A673 (cell line): ENCODE measurements around the gene CCDC85C. TPM values are rescaled to one million over a fixed set of nuclear protein-coding genes. Genes with fewer than 3 reads are reported as not detected.

Experiments used
- BruUV-seq: library from RNA; stranded (reverse); fragments of 400-500 nt; replicated peaks from 2 replicates; lab custom pipeline; 2021; lab: Mats Ljungman, UMichigan
- CTCF ChIA-PET: fragments of 300-600 bp; sonication (Branson Sonifier 250); formaldehyde crosslinking; loops from one replicate; lab custom pipeline; 2022; ENCODE audit warnings: antibody characterized with exemption; lab: Charles Lee
- POLR2A ChIA-PET: fragments of 300-600 bp; sonication (Branson Sonifier 250); formaldehyde crosslinking; loops from one replicate; lab custom pipeline; 2022; ENCODE audit warnings: antibody characterized with exemption; ENCODE audit not compliant: low non-redundant PET; lab: Charles Lee
- DNase-seq: peaks from one replicate; pipeline ENCODE4 v3.0.0-alpha.2; 2015; ENCODE audit warnings: low spot score
- H3K27ac ChIP-seq: fragments of 200-600 bp; sonication (generic); 2 replicates; pipeline ENCODE4 v1.5.1; 2016; ENCODE audit warnings: mixed run types, low read depth, mild to moderate bottlenecking, mixed read lengths, antibody characterized with exemption, low read length; ENCODE audit not compliant: poor library complexity, severe bottlenecking
- H3K27me3 ChIP-seq: fragments of 200-600 bp; sonication (generic); replicated peaks from 2 replicates; pipeline ENCODE4 v1.6.1; 2017; ENCODE audit warnings: mixed run types, low read depth, mild to moderate bottlenecking, mixed read lengths, antibody characterized with exemption, low read length; ENCODE audit not compliant: insufficient read depth, poor library complexity
- H3K36me3 ChIP-seq: fragments of 200-600 bp; sonication (generic); 2 replicates; pipeline ENCODE4 v1.6.1; 2016; ENCODE audit warnings: mixed run types, mild to moderate bottlenecking, mixed read lengths, antibody characterized with exemption, low read length; ENCODE audit not compliant: insufficient read depth, poor library complexity, severe bottlenecking
- H3K4me1 ChIP-seq: fragments of 200-600 bp; sonication (generic); 2 replicates; pipeline ENCODE4 v1.6.1; 2017; ENCODE audit warnings: mixed run types, mild to moderate bottlenecking, mixed read lengths, antibody characterized with exemption, low read length; ENCODE audit not compliant: insufficient read depth, poor library complexity, severe bottlenecking
- H3K4me3 ChIP-seq: fragments of 200-600 bp; sonication (generic); 2 replicates; pipeline ENCODE4 v1.5.1; 2016; ENCODE audit warnings: low read depth, mixed run types, mild to moderate bottlenecking, mixed read lengths, low read length; ENCODE audit not compliant: poor library complexity, severe bottlenecking
- H3K9me3 ChIP-seq: fragments of 200-600 bp; sonication (generic); 2 replicates; pipeline ENCODE4 v1.6.1; 2016; ENCODE audit warnings: mixed run types, low read depth, mild to moderate bottlenecking, mixed read lengths, antibody characterized with exemption, low read length; ENCODE audit not compliant: poor library complexity, severe bottlenecking
- EZH2 ChIP-seq: fragments of 200-600 bp; sonication (generic); IDR thresholded peaks from 2 replicates; pipeline ENCODE4 v1.6.1; 2017; ENCODE audit warnings: borderline replicate concordance, low read depth, mild to moderate bottlenecking, mixed read lengths, antibody characterized with exemption, low read length; ENCODE audit not compliant: poor library complexity, severe bottlenecking
- intact Hi-C: fragments of 100-400 bp; cut with micrococcal nuclease; formaldehyde crosslinking; loops from one replicate; pipeline ENCODE4 v1.10.0; 2022; ENCODE audit not compliant: unreplicated experiment
- total RNA-seq: library from RNA; stranded (reverse); gene quantifications from 2 replicates; pipeline ENCODE4 v1.2.3, GENCODE V29; 2021
- TF ChIP-seq, protein P1 (sequence below): fragments of 300-800, 200-600 bp; sonication (generic); conservative IDR thresholded peaks from 2 replicates; pipeline ENCODE4 v1.5.1; 2017; ENCODE audit warnings: low read depth, mild to moderate bottlenecking, antibody characterized with exemption, low read length, moderate library complexity, mixed read lengths

CCDC85C gene
- total RNA-seq, 1 experiment from 2014 or later = 24.6 TPM

- POLR2A ChIA-PET = no interaction called here
- CTCF ChIA-PET = interaction anchor here (0.6 kb wide), 1 partner anchor 53 kb away, joined by 3 read pairs; no protein-coding TSS in a partner anchor
- no TSS peak for BruUV-seq
Measured at GRCh38 chr14:99633918-99634317, 29.9 kb upstream of the CCDC85C start.

GRCh38 chr14:99633141-99633540, 29.1 kb upstream of the CCDC85C start:
- CTCF ChIA-PET = interaction anchor here (0.6 kb wide), 1 partner anchor 54 kb away, joined by 3 read pairs; no protein-coding TSS in a partner anchor
- H3K27ac ChIP-seq = no peak overlapping the region

More at GRCh38 chr14:99633918-99634317, 29.9 kb upstream of the CCDC85C start:
- H3K27me3 ChIP-seq = no peaks in the 10 kb centered on the region
- H3K36me3 ChIP-seq = no peaks in the 10 kb centered on the region
- H3K9me3 ChIP-seq = no peaks in the 10 kb centered on the region
- no peaks in the 10 kb centered on the region for H3K4me1 ChIP-seq
- TF ChIP-seq, protein P1, sequence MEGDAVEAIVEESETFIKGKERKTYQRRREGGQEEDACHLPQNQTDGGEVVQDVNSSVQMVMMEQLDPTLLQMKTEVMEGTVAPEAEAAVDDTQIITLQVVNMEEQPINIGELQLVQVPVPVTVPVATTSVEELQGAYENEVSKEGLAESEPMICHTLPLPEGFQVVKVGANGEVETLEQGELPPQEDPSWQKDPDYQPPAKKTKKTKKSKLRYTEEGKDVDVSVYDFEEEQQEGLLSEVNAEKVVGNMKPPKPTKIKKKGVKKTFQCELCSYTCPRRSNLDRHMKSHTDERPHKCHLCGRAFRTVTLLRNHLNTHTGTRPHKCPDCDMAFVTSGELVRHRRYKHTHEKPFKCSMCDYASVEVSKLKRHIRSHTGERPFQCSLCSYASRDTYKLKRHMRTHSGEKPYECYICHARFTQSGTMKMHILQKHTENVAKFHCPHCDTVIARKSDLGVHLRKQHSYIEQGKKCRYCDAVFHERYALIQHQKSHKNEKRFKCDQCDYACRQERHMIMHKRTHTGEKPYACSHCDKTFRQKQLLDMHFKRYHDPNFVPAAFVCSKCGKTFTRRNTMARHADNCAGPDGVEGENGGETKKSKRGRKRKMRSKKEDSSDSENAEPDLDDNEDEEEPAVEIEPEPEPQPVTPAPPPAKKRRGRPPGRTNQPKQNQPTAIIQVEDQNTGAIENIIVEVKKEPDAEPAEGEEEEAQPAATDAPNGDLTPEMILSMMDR = no peak
- TF ChIP-seq EZH2 = no peak
- no peak overlapping the region for H3K27ac ChIP-seq
- DNase-seq = no peak
- H3K4me3 ChIP-seq = no peak overlapping the region
- intact Hi-C loops = no loop called here

DNA sequence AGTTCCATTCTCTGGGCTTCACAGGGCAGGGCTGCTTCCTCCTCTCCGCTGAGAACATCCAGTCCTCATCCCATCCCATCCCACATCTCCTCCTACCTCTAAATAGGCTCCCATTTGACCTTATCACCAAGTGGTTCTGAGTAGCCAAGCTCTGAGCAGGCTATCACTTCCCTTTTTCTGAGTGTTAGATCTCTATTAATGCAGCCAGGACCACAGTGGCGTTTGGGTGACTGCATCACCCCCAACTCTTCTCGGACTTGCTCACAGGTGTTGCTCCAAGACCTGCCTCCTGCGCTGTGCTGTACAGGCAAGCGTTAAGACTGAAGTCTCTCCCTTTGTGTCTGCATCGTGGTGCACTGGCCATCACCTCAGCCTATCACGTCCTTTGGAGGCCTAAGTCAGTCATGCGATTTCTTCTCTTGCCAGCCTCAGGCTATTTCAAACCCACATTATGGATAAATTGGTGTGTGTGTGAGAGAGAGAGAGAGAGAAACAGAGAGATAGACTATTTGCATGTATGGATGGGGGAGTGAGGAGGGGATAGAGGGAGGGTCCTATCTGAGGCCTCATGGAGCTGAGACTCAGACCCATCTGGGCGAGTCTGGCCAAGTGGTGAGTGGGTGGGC, 28.5 kb upstream of the CCDC85C start:
- POLR2A ChIA-PET = no interaction called here
- no TSS peak for BruUV-seq
- CTCF ChIA-PET = no interaction called here
- Histone ChIP-seq H3K4me1 (no peaks in the 10 kb centered on the region), H3K36me3 (no peaks in the 10 kb centered on the region), H3K4me3 (no peak overlapping the region), H3K27ac (no peak overlapping the region), H3K9me3 (no peaks in the 10 kb centered on the region), H3K27me3 (no peaks in the 10 kb centered on the region)
- no peak for DNase-seq
- intact Hi-C loops = no loop called here
- no peak for TF ChIP-seq EZH2
- TF ChIP-seq, protein P1 = no peak

More at GRCh38 chr14:99633141-99633540, 29.1 kb upstream of the CCDC85C start:
- Histone ChIP-seq H3K4me1 (no peaks in the 10 kb centered on the region), H3K27me3 (no peaks in the 10 kb centered on the region), H3K4me3 (no peak overlapping the region), H3K36me3 (no peaks in the 10 kb centered on the region), H3K9me3 (no peaks in the 10 kb centered on the region)
- POLR2A ChIA-PET = no interaction called here
- no peak for DNase-seq
- TF ChIP-seq, protein P1 = no peak
- no peak for TF ChIP-seq EZH2
- no TSS peak for BruUV-seq
- intact Hi-C loops = no loop called here
